ENCODE results near the gene B4GALNT2.
"Not testable (repeated sequence)": the region's sequence is repeated elsewhere in the genome, so short reads cannot be mapped to it uniquely, and the experiment has no call there.

DNA sequence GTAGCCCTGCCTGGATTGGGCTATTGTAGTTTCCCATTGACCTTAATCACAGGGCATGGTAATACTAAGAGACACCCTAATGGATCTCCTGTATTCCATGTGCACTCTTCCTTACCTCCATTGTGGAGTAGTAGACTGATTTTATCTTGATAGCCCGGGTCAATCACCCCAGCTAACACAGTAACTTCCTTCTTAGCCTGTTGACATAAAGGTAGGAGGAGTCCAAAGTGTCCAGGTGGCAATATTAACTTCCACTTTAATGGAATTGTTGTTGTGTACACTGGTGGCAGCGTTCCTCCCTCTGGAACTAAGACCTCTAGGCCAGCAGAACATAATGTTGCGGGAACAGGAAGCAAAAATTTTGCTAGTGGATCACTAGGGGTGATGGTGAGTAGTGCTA, 13.1 kb downstream of the B4GALNT2 start:
- not testable (repeated sequence) for TF ChIP-seq POLR2A, TAF1, SPI1, POLR2AphosphoS5 (IDR thresholded peaks at IDR 0.05; ENCODE audit: low read depth, low read length)
